Sigmoid colon (tissue), 7 donors: ENCODE measurements around the gene CHRNB1. TPM values are rescaled to one million over a fixed set of nuclear protein-coding genes. Genes with fewer than 3 reads are reported as not detected.

Experiments used
- DNase-seq: peaks from one replicate; pipeline ENCODE4 v3.0.0-alpha.2; 2019
- H3K27ac ChIP-seq, 4 donors: fragments of 200-600 bp; sonication (generic); one replicate each; pipeline ENCODE4 v1.5.1; 2016 to 2019; ENCODE audit warnings: mild to moderate bottlenecking in 1 of 4
- H3K27me3 ChIP-seq, 3 donors: fragments of 200-600 bp; sonication (generic); one replicate each; pipeline ENCODE4 v1.5.1; 2019; ENCODE audit warnings: mild to moderate bottlenecking in 1 of 3
- H3K36me3 ChIP-seq, 4 donors: fragments of 200-600 bp; sonication (generic); one replicate each; pipeline ENCODE4 v1.5.1; 2016 to 2019
- H3K4me1 ChIP-seq, 4 donors: fragments of 200-600 bp; sonication (generic); one replicate each; pipeline ENCODE4 v1.5.1; 2017 to 2019
- H3K4me3 ChIP-seq, 4 donors: fragments of 200-600 bp; sonication (generic); one replicate each; pipeline ENCODE4 v1.5.1; 2017 to 2019; ENCODE audit warnings: mild to moderate bottlenecking in 2 of 4, moderate library complexity in 1 of 4
- H3K9me3 ChIP-seq, 4 donors: fragments of 200-600 bp in 3 of 4; sonication (generic) in 3 of 4; one replicate each; pipeline versions ENCODE4 v1.5.1 to v1.6.1; 2013 to 2019
- CTCF ChIP-seq, 4 experiments: fragments of 450-650 bp in 3 of 4; fragments of 200-600 bp in 1 of 4; IDR thresholded peaks; one replicate each; pipeline ENCODE4 v1.5.1; 2016 to 2019; ENCODE audit warnings: antibody characterized with exemption in 4 of 4, mild to moderate bottlenecking in 3 of 4, moderate library complexity in 2 of 4
- EP300 ChIP-seq, 4 donors: sonication (generic); formaldehyde crosslinking; IDR thresholded peaks; one replicate each; pipeline ENCODE4 v1.6.1; 2017; ENCODE audit warnings: antibody characterized with exemption in 4 of 4
- POLR2A ChIP-seq, 2 donors: fragments of 450-650 bp; IDR thresholded peaks; one replicate each; pipeline ENCODE4 v1.6.1; 2016; ENCODE audit warnings: antibody characterized with exemption in 2 of 2, mild to moderate bottlenecking in 2 of 2, moderate library complexity in 2 of 2
- POLR2AphosphoS5 ChIP-seq, 4 donors: sonication (generic); formaldehyde crosslinking; IDR thresholded peaks; one replicate each; pipeline ENCODE4 v1.6.1; 2017; ENCODE audit warnings: antibody characterized with exemption in 4 of 4
- WGBS, 2 donors: extraction: QIAGEN DNeasy Blood & Tissue Kit; methylation state at CpG; one replicate each; pipeline ENCODE4 v1.1.7; 2013; 5-methylcytosine and 5-hydroxymethylcytosine counted together
- intact Hi-C: fragments of 100-400 bp; cut with DNase I; formaldehyde crosslinking; loops from one replicate; pipeline ENCODE4 v1.15.1; 2023
- polyA plus RNA-seq, 3 donors: library from polyadenylated mRNA; stranded (reverse); fragments of 200-250 nt; gene quantifications; one replicate each; pipeline ENCODE4 v1.2.3, GENCODE V29; 2013
- total RNA-seq, 4 donors: library from RNA; depleted of rRNA; stranded (reverse); fragments of >200 nt; gene quantifications; one replicate each; pipeline ENCODE4 v1.1.0, GENCODE V29; 2016
- donor health status: healthy with polysubstance abuse.
- donor health status: Bipolar disorder and iron deficiency.
- donor health status: healthy.

CHRNB1 gene
- total and polyA plus RNA-seq, 7 donors = 4.2 to 13.2 (median 7.5) TPM

- Histone ChIP-seq H3K4me3 (no peak overlapping the region), H3K4me1 (peaks cover 0 to 39% (median 32%) of the 10 kb centered on the region in 4 donors), H3K36me3 (peaks cover 0 to 28% (median 7%) of the 10 kb centered on the region in 4 donors), H3K27ac (no peak overlapping the region), H3K27me3 (no peaks in the 10 kb centered on the region), H3K9me3 (no peaks in the 10 kb centered on the region)
- WGBS, 2 donors = 83 to 84% methylated on average over 13 of the region's 13 CpGs
- intact Hi-C loops = loop anchor here (10.0 kb wide), 1 partner anchor 762 kb away; the partner anchor contains the start of genes KIAA0753 and TXNDC17
- no peak for DNase-seq
- TF ChIP-seq POLR2A (IDR thresholded peaks at IDR 0.05) = no peak
These were observed 37.8 kb upstream of the CHRNB1 start for GRCh38 chr17:7407082-7407481.

GRCh38 chr17:7407485-7408251, 37.2 kb upstream of the CHRNB1 start, which contains the start of gene NLGN2:
TSS of gene NLGN2 (plus strand) at chr17:7407845. CDS start at chr17:7408256, 411 bp downstream.
- WGBS, 2 donors = 32 to 44% methylated on average over 11 to 12 of the region's 12 CpGs
- Histone ChIP-seq H3K4me1 (peaks cover 0 to 33% (median 26%) of the 10 kb centered on the region in 4 donors), H3K4me3 (no peak within 1 kb of the TSS), H3K27me3 (no peaks in the 10 kb centered on the region), H3K36me3 (peaks cover 0 to 28% (median 7%) of the 10 kb centered on the region in 4 donors), H3K9me3 (no peaks in the 10 kb centered on the region), H3K27ac (no peak within 1 kb of the TSS)
- no peak for DNase-seq
- intact Hi-C loops = loop anchor here (10.0 kb wide), 1 partner anchor 763 kb away; the partner anchor contains the start of genes KIAA0753 and TXNDC17
- TF ChIP-seq CTCF (IDR thresholded peaks at IDR 0.05) (no peak), POLR2A (IDR thresholded peaks at IDR 0.05) (no peak), POLR2AphosphoS5 (IDR thresholded peaks at IDR 0.05) (no peak), EP300 (IDR thresholded peaks at IDR 0.05) (no peak)

GRCh38 chr17:7408252-7408727, 36.6 kb upstream of the CHRNB1 start:
- TF ChIP-seq POLR2AphosphoS5 (IDR thresholded peaks at IDR 0.05) = no peak
- TF ChIP-seq POLR2A (IDR thresholded peaks at IDR 0.05) = no peak
- no peak for TF ChIP-seq CTCF (IDR thresholded peaks at IDR 0.05)
- no peak for TF ChIP-seq EP300 (IDR thresholded peaks at IDR 0.05)
- no peaks in the 10 kb centered on the region for H3K9me3 ChIP-seq
- no peak overlapping the region for H3K27ac ChIP-seq
- peaks cover 0 to 27% (median 20%) of the 10 kb centered on the region in 4 donors for H3K4me1 ChIP-seq
- H3K27me3 ChIP-seq = no peaks in the 10 kb centered on the region
- H3K4me3 ChIP-seq = no peak overlapping the region
- no peak for DNase-seq
- intact Hi-C loops = loop anchor here (10.0 kb wide), 1 partner anchor 763 kb away; the partner anchor contains the start of genes KIAA0753 and TXNDC17
- WGBS, 2 donors = 45 to 59% methylated on average over 58 of the region's 58 CpGs
- peaks cover 0 to 28% (median 7%) of the 10 kb centered on the region in 4 donors for H3K36me3 ChIP-seq

GRCh38 chr17:7408863-7409262, 36.0 kb upstream of the CHRNB1 start:
- H3K27ac ChIP-seq = no peak overlapping the region
- no peaks in the 10 kb centered on the region for H3K27me3 ChIP-seq
- H3K9me3 ChIP-seq = no peaks in the 10 kb centered on the region
- H3K4me1 ChIP-seq = peaks cover 0 to 25% (median 20%) of the 10 kb centered on the region in 4 donors
- WGBS, 2 donors = 50 to 82% methylated on average over 6 of the region's 6 CpGs
- intact Hi-C loops = loop anchor here (10.0 kb wide), 1 partner anchor 764 kb away; the partner anchor contains the start of genes KIAA0753 and TXNDC17
- H3K36me3 ChIP-seq = peaks cover 0 to 28% (median 7%) of the 10 kb centered on the region in 4 donors
- H3K4me3 ChIP-seq = no peak overlapping the region
- no peak for DNase-seq
- TF ChIP-seq CTCF (IDR thresholded peaks at IDR 0.05) (no peak), POLR2AphosphoS5 (IDR thresholded peaks at IDR 0.05) (no peak), EP300 (IDR thresholded peaks at IDR 0.05) (no peak), POLR2A (IDR thresholded peaks at IDR 0.05) (no peak)

GRCh38 chr17:7409716-7410115, 35.1 kb upstream of the CHRNB1 start:
- Histone ChIP-seq H3K9me3 (no peaks in the 10 kb centered on the region), H3K4me1 (peaks cover 0 to 23% (median 20%) of the 10 kb centered on the region in 4 donors), H3K27ac (no peak overlapping the region), H3K27me3 (no peaks in the 10 kb centered on the region), H3K36me3 (peaks cover 0 to 32% (median 7%) of the 10 kb centered on the region in 4 donors), H3K4me3 (no peak overlapping the region)
- DNase-seq = no peak
- intact Hi-C loops = loop anchor here (10.0 kb wide), 1 partner anchor 765 kb away; the partner anchor contains the start of genes KIAA0753 and TXNDC17
- 92% methylated on average over 6 of the region's 6 CpGs for WGBS, 2 donors
- TF ChIP-seq POLR2A (IDR thresholded peaks at IDR 0.05) = no peak
- no peak for TF ChIP-seq CTCF (IDR thresholded peaks at IDR 0.05)
- TF ChIP-seq POLR2AphosphoS5 (IDR thresholded peaks at IDR 0.05) = no peak
- TF ChIP-seq EP300 (IDR thresholded peaks at IDR 0.05) = no peak
